GM12878 (cell line): Measurements from ENCODE around the gene SMC1B.
"Not testable (repeated sequence)": the region's sequence is repeated elsewhere in the genome, so short reads cannot be mapped to it uniquely, and the experiment has no call there.

Experiments
- BCL11A ChIP-seq: IDR thresholded peaks from 2 replicates; pipeline ENCODE4 v1.6.1; 2011; ENCODE audit warnings: low read depth, low read length
- CREB1 ChIP-seq: IDR thresholded peaks from 2 replicates; pipeline ENCODE4 v1.6.1; 2012; ENCODE audit warnings: low read depth, mild to moderate bottlenecking, inconsistent platforms
- CTCF ChIP-seq, 3 experiments: IDR thresholded peaks in 2 of 3; conservative IDR thresholded peaks in 1 of 3; 2 replicates each; pipeline ENCODE4 v1.5.1; 2011; ENCODE audit warnings: low read depth in 3 of 3, low read length in 3 of 3, mild to moderate bottlenecking in 3 of 3, control low read depth in 2 of 3, moderate library complexity in 2 of 3, inconsistent platforms in 1 of 3, mixed read lengths in 1 of 3; ENCODE audit not compliant: control insufficient read depth in 2 of 3, insufficient read depth in 1 of 3; ENCODE audit errors: extremely low read depth in 1 of 3
- DPF2 ChIP-seq: fragments of 450-650 bp; IDR thresholded peaks from 2 replicates; pipeline ENCODE4 v1.6.1; 2017; ENCODE audit warnings: mild to moderate bottlenecking
- GABPA ChIP-seq: IDR thresholded peaks from 2 replicates; pipeline ENCODE4 v1.6.1; 2014; ENCODE audit warnings: antibody characterized with exemption, low read depth, mild to moderate bottlenecking, inconsistent platforms
- KAT2A ChIP-seq: conservative IDR thresholded peaks from 2 replicates; pipeline ENCODE4 v1.6.1; 2011; ENCODE audit warnings: low read depth, low read length; ENCODE audit not compliant: control insufficient read depth
- MAX ChIP-seq: IDR thresholded peaks from 2 replicates; pipeline ENCODE4 v1.6.1; 2012; ENCODE audit warnings: low read depth, low read length, improper control_type of control experiment
- MTA3 ChIP-seq: IDR thresholded peaks from 2 replicates; pipeline ENCODE4 v1.6.1; 2012; ENCODE audit warnings: low read length, inconsistent platforms, borderline replicate concordance
- NFYB ChIP-seq: IDR thresholded peaks from 2 replicates; pipeline ENCODE4 v1.6.1; 2011; ENCODE audit warnings: low read depth, mild to moderate bottlenecking, low read length, improper control_type of control experiment, moderate library complexity; ENCODE audit not compliant: insufficient read depth
- NR2C2 ChIP-seq: IDR thresholded peaks from 2 replicates; pipeline ENCODE4 v1.6.1; 2011; ENCODE audit warnings: borderline replicate concordance, low read depth; ENCODE audit not compliant: control insufficient read depth, insufficient read length
- POLR2A ChIP-seq: IDR thresholded peaks from 2 replicates; pipeline ENCODE4 v1.6.1; 2011; ENCODE audit warnings: low read depth, mild to moderate bottlenecking, low read length
- SIN3A ChIP-seq: IDR thresholded peaks from 2 replicates; pipeline ENCODE4 v1.6.1; 2012; ENCODE audit warnings: low read depth, low read length, improper control_type of control experiment
- SMAD1 ChIP-seq: fragments of 450-650 bp; IDR thresholded peaks from 2 replicates; pipeline ENCODE4 v1.6.1; 2018; ENCODE audit warnings: mild to moderate bottlenecking, low read depth; ENCODE audit not compliant: partially characterized antibody
- ZNF24 ChIP-seq: fragments of 450-650 bp; IDR thresholded peaks from 2 replicates; pipeline ENCODE4 v1.6.1; 2017; ENCODE audit warnings: antibody characterized with exemption, mild to moderate bottlenecking

DNA sequence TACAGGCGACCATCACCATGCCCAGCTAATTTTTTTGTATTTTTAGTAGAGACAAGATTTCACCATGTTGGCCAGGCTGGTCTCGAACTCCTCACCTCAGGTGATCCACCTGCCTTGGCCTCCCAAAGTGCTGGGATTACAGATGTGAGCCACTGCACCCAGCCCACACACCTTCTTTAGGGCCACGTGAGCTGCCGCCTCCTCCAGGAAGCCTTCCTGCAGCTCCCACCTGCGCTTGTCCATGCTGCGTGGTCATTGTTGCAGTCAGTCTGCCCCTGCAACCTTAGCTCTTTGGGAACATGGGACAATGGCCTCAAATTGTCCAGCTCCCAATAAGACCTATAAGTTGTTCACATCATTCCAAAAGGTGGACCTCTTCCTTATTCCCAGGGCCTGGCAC, 118.4 kb downstream of the SMC1B start:
- not testable (repeated sequence) for TF ChIP-seq NR2C2; CTCF (IDR thresholded peaks at IDR 0.05 in 2 of 3, conservative IDR thresholded peaks at IDR 0.05 in 1 of 3; ENCODE audit: control insufficient read depth in 2 of 3, extremely low read depth in 1 of 3, insufficient read depth in 1 of 3, low read depth in 3 of 3, low read length in 3 of 3); POLR2A; KAT2A; DPF2; SIN3A; ZNF24; NFYB; CREB1; MAX; MTA3; SMAD1; BCL11A; GABPA
